Adrenal gland (tissue), 12 donors: Measurements from ENCODE around the gene TMEM232. TPM values are rescaled to one million over a fixed set of nuclear protein-coding genes. Genes with fewer than 3 reads are reported as not detected.

Experiments used
- DNase-seq, 7 donors: peaks; one replicate each; pipeline ENCODE4 v3.0.0-alpha.2; 2019 to 2020
- H3K27ac ChIP-seq, 5 donors: fragments of 200-600 bp; sonication (generic) in 4 of 5; 1 replicate in 3 of 5; 2 replicates in 2 of 5; pipeline versions ENCODE4 v1.5.1 to v1.8.0; 2016 to 2020; ENCODE audit warnings: mild to moderate bottlenecking in 1 of 5
- H3K27me3 ChIP-seq: fragments of 200-600 bp; 2 replicates; pipeline ENCODE4 v1.8.0; 2021
- H3K36me3 ChIP-seq, 2 donors: fragments of 200-600 bp; replicated peaks in 1 of 2; 1 replicate in 1 of 2; 2 replicates in 1 of 2; pipeline versions ENCODE4 v1.5.1 to v1.8.0; 2018 to 2022
- H3K4me1 ChIP-seq, 2 donors: fragments of 200-600 bp; replicated peaks in 1 of 2; 1 replicate in 1 of 2; 2 replicates in 1 of 2; pipeline versions ENCODE4 v1.5.1 to v1.8.0; 2018 to 2021
- H3K4me3 ChIP-seq, 4 donors: fragments of 200-600 bp; sonication (generic) in 3 of 4; one replicate each; pipeline ENCODE4 v1.5.1; 2016 to 2018
- H3K9me3 ChIP-seq, 3 donors: fragments of 200-600 bp; sonication (generic) in 1 of 3; replicated peaks in 1 of 3; 1 replicate in 2 of 3; 2 replicates in 1 of 3; pipeline versions ENCODE4 v1.5.1 to v1.8.0; 2016 to 2021
- POLR2A ChIP-seq, 2 donors: fragments of 450-650 bp; IDR thresholded peaks; one replicate each; pipeline ENCODE4 v1.6.1; 2017; ENCODE audit warnings: antibody characterized with exemption in 2 of 2, mild to moderate bottlenecking in 2 of 2, moderate library complexity in 1 of 2
- WGBS, 4 donors: extraction: QIAGEN DNeasy Blood & Tissue Kit in 2 of 4; methylation state at CpG; one replicate each; pipeline versions ENCODE4 v1.1.5 to v1.1.7; 2013 to 2017; 5-methylcytosine and 5-hydroxymethylcytosine counted together
- intact Hi-C, 2 donors: fragments of 100-400 bp; cut with DNase I; formaldehyde crosslinking; loops; one replicate each; pipeline versions ENCODE4 v1.14.1 to v1.15.0; 2022 to 2023
- polyA plus RNA-seq, 3 donors: library from polyadenylated mRNA; stranded (reverse); fragments of 200-250 nt in 2 of 3; fragments of 350-450 nt in 1 of 3; fragmentation: Illumina TruSeq in 1 of 3; extraction: RNeasy Lipid Tissue Mini Kit (QIAGEN cat#74804) in 1 of 3; gene quantifications; one replicate each; pipeline ENCODE4 v1.2.3, GENCODE V29; 2013 to 2014
- total RNA-seq, 9 donors: library from RNA; depleted of rRNA in 4 of 9; stranded (reverse); fragments of >200 nt in 4 of 9; fragments of 120-200 nt in 1 of 9; fragmentation: NEBNext Ultra II Directional in 1 of 9; extraction: Animal tissue kit (Norgen Biotek cat#: 25700) in 1 of 9; gene quantifications; one replicate each; pipeline versions ENCODE4 v1.1.0 to v1.2.4, GENCODE V29; 2013 to 2023
- TF ChIP-seq, protein P1 (sequence below), 6 experiments: fragments of 450-650 bp in 4 of 6; fragments of 200-600 bp in 2 of 6; sonication (generic) in 1 of 6; IDR thresholded peaks; 1 replicate in 5 of 6; 2 replicates in 1 of 6; pipeline versions ENCODE4 v1.5.1 to v1.8.0; 2016 to 2021; ENCODE audit warnings: antibody characterized with exemption in 6 of 6, mild to moderate bottlenecking in 2 of 6, moderate library complexity in 1 of 6
- donor health status: healthy with polysubstance abuse.
- donor health status: Bipolar disorder and iron deficiency.
- donor health status: DM: yes; HTN: yes; CAD: no.
- donor health status: DM: no; HTN: no; CAD: no.
- donor health status: DM: no; HTN: no; CAD: no.
- donor health status: DM: yes; HTN: yes; CAD: no.

Gene TMEM232
- total and polyA plus RNA-seq, 12 donors, result 0.96 to 16.6 (median 4.5) TPM

DNA sequence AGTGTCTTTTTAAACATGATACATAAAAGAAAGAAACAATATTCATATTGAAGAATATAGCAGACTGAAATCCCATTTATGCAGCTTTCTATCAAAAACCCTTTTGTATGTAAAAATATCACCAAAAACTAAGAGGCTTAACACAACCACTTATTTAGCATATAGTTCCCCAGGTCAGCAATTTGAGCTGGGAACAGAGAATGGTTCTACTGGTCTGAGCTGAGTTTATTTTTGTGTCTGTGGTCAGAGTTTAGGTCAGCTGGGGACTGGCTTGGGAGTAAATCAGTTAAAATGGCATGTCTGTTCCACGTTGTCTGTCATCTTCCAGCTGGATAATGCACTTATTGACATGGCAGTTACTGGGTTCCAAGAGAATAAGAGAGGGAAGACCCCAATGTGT lies 165.0 kb downstream of the TMEM232 start:
- no peak for TF ChIP-seq POLR2A (IDR thresholded peaks at IDR 0.05)
- TF ChIP-seq, protein P1, sequence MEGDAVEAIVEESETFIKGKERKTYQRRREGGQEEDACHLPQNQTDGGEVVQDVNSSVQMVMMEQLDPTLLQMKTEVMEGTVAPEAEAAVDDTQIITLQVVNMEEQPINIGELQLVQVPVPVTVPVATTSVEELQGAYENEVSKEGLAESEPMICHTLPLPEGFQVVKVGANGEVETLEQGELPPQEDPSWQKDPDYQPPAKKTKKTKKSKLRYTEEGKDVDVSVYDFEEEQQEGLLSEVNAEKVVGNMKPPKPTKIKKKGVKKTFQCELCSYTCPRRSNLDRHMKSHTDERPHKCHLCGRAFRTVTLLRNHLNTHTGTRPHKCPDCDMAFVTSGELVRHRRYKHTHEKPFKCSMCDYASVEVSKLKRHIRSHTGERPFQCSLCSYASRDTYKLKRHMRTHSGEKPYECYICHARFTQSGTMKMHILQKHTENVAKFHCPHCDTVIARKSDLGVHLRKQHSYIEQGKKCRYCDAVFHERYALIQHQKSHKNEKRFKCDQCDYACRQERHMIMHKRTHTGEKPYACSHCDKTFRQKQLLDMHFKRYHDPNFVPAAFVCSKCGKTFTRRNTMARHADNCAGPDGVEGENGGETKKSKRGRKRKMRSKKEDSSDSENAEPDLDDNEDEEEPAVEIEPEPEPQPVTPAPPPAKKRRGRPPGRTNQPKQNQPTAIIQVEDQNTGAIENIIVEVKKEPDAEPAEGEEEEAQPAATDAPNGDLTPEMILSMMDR (IDR thresholded peaks at IDR 0.05), result no peak
- Histone ChIP-seq H3K4me1 (no peaks in the 10 kb centered on the region), H3K27ac (no peak overlapping the region), H3K27me3 (no peaks in the 10 kb centered on the region), H3K9me3 (no peaks in the 10 kb centered on the region), H3K4me3 (no peak overlapping the region), H3K36me3 (no peaks in the 10 kb centered on the region)
- intact Hi-C loops, result no loop called here
- no peak for DNase-seq
- WGBS, 4 donors, result 47 to 73% (median 60%) methylated on average over 1 of the region's 1 CpG

DNA sequence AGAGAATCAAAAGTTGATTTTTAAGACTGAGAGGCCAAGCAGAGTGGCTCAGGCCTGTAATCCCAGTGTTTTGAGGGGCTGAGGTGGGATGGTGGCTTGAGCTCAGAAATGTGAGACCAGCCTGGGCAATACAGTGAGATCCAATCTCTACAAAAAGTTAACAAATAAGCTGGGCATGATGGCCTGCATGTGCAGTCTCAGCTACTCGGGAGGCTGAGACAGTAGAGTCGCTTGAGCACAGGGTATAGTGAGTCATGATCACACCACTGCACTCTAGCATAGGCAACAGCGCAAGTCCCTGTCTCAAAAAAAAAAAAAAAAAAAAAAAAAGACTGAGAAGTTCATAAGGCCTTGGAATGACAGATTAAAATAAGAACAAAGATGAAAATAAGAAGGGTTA lies 177.2 kb downstream of the TMEM232 start:
- DNase-seq, result peak in 3 of 7 donors; percentile 6 to 37 (median 13)
- intact Hi-C loops, result no loop called here
- Histone ChIP-seq H3K36me3 (no peaks in the 10 kb centered on the region), H3K27ac (no peak overlapping the region), H3K27me3 (no peaks in the 10 kb centered on the region), H3K9me3 (no peaks in the 10 kb centered on the region), H3K4me1 (no peaks in the 10 kb centered on the region), H3K4me3 (no peak overlapping the region)
- 73 to 93% (median 85%) methylated on average over 3 of the region's 3 CpGs for WGBS, 4 donors
- TF ChIP-seq POLR2A (IDR thresholded peaks at IDR 0.05), result no peak
- TF ChIP-seq, protein P1 (IDR thresholded peaks at IDR 0.05), result no peak

DNA sequence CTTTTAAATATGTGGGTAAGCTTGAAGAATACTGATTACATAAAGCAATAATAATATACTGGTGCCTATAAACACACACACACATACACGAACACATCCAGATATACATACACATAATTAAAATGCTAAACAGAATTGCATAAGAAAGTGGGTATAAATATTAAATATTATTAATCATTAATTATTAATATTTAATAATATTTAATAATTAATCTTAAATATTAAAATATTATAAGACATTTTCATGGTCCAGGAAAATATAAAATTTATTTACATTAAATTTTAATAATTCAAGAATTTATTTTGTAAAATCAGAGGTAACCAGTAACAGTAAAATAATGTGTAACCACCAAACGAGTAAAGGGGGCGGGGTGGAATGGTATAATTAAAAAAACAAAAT lies 178.3 kb downstream of the TMEM232 start:
- H3K4me3 ChIP-seq, result no peak overlapping the region
- 77 to 94% (median 90%) methylated on average over 3 of the region's 3 CpGs for WGBS, 4 donors
- H3K4me1 ChIP-seq, result no peaks in the 10 kb centered on the region
- H3K9me3 ChIP-seq, result no peaks in the 10 kb centered on the region
- intact Hi-C loops, result no loop called here
- no peaks in the 10 kb centered on the region for H3K27me3 ChIP-seq
- H3K36me3 ChIP-seq, result no peaks in the 10 kb centered on the region
- no peak for TF ChIP-seq POLR2A (IDR thresholded peaks at IDR 0.05)
- TF ChIP-seq, protein P1 (IDR thresholded peaks at IDR 0.05), result no peak
- DNase-seq, result no peak
- no peak overlapping the region for H3K27ac ChIP-seq

DNA sequence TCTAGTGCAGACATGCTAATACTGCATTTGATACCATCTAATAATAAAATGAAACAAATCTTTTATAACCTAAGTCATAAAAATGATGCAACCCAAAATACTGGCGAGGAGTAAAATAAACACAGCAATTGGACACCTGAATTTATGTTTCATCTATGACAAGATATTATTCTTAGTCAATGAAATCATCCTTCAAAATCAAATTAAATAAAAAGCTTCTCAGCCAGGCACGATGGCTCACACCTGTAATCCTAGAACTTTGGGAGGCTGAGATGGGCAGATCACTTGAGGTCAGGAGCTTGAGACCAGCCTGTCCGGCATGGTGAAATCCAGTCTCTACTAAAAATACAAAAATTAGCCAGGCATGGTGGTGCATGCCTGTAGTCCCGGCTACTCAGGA lies 179.0 kb downstream of the TMEM232 start:
- H3K27ac ChIP-seq, result no peak overlapping the region
- no peaks in the 10 kb centered on the region for H3K27me3 ChIP-seq
- intact Hi-C loops, result no loop called here
- no peak overlapping the region for H3K4me3 ChIP-seq
- WGBS, 4 donors, result 87 to 96% (median 90%) methylated on average over 4 of the region's 4 CpGs
- no peaks in the 10 kb centered on the region for H3K36me3 ChIP-seq
- no peaks in the 10 kb centered on the region for H3K9me3 ChIP-seq
- H3K4me1 ChIP-seq, result no peaks in the 10 kb centered on the region
- TF ChIP-seq, protein P1 (IDR thresholded peaks at IDR 0.05), result no peak
- no peak for TF ChIP-seq POLR2A (IDR thresholded peaks at IDR 0.05)
- no peak for DNase-seq
